Measurements from ENCODE around the gene PAXIP1. TPM values are rescaled to one million over a fixed set of nuclear protein-coding genes. Genes with fewer than 3 reads are reported as not detected.
"Not testable (repeated sequence)": the region's sequence is repeated elsewhere in the genome, so short reads cannot be mapped to it uniquely, and the experiment has no call there.

Gene PAXIP1
- total and polyA plus RNA-seq, 12 donors, result 2.5 to 8.8 (median 6.2) TPM

DNA sequence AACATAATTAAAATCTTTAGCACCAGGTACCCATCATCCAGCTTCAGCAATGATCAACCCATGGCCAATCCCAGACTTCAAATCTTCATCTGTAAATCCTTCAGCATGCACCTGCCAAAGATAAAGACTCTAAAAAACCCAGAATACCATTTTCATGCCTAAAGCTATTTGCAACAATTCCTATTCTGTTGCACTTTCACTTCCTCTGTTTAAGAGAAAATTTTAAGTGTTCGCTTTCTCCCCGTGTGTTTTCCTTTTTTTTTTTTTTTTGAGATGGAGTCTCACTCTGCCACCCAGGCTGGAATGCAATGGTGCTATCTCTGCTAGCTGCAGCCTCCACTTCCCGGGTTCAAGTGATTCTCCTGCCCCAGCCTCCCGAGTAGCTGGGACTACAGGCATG is 35.4 kb upstream of the PAXIP1 start:
- Histone ChIP-seq H3K36me3 (no peaks in the 10 kb centered on the region), H3K4me1 (no peaks in the 10 kb centered on the region), H3K4me3 (no peak overlapping the region), H3K27me3 (peaks cover 0 to 35% (median 25%) of the 10 kb centered on the region in 7 donors), H3K27ac (no peak overlapping the region), H3K9me3 (peaks cover 0 to 3% (median 0%) of the 10 kb centered on the region in 11 donors)
- DNase-seq (no peak), ATAC-seq (no peak)
- intact Hi-C loops (cut with DNase I), result no loop called here
- TF ChIP-seq, protein P1, sequence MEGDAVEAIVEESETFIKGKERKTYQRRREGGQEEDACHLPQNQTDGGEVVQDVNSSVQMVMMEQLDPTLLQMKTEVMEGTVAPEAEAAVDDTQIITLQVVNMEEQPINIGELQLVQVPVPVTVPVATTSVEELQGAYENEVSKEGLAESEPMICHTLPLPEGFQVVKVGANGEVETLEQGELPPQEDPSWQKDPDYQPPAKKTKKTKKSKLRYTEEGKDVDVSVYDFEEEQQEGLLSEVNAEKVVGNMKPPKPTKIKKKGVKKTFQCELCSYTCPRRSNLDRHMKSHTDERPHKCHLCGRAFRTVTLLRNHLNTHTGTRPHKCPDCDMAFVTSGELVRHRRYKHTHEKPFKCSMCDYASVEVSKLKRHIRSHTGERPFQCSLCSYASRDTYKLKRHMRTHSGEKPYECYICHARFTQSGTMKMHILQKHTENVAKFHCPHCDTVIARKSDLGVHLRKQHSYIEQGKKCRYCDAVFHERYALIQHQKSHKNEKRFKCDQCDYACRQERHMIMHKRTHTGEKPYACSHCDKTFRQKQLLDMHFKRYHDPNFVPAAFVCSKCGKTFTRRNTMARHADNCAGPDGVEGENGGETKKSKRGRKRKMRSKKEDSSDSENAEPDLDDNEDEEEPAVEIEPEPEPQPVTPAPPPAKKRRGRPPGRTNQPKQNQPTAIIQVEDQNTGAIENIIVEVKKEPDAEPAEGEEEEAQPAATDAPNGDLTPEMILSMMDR (IDR thresholded peaks at IDR 0.05), result no peak
- 76 to 80% methylated on average over 4 of the region's 4 CpGs for WGBS, 2 donors

DNA sequence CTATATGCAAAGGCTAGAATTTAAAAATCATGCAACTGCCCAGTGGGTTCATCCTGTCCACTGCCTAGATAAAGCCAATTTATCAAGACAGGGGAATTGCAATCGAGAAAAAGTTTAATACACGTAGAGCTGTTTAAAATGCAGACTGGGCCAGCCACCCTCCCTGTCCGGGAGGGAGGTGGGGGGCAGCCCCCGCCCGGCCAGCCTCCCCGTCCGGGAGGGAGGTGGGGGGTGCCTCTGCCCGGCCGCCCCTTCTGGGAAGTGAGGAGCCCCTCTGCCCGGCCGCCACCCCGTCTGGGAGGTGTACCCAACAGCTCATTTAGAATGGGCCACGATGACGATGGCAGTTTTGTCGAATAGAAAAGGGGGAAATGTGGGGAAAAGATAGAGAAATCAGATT is 31.6 kb upstream of the PAXIP1 start:
- ATAC-seq; intact Hi-C loops (cut with DNase I); H3K4me1 ChIP-seq; DNase-seq; H3K27ac ChIP-seq; H3K36me3 ChIP-seq; H3K4me3 ChIP-seq: not testable (repeated sequence)
- WGBS, 2 donors, result 84 to 92% methylated on average over 15 of the region's 15 CpGs
- H3K27me3 ChIP-seq, result peaks cover 0 to 30% (median 6%) of the 10 kb centered on the region in 7 donors
- H3K9me3 ChIP-seq, result peaks cover 0 to 15% (median 0%) of the 10 kb centered on the region in 11 donors

DNA sequence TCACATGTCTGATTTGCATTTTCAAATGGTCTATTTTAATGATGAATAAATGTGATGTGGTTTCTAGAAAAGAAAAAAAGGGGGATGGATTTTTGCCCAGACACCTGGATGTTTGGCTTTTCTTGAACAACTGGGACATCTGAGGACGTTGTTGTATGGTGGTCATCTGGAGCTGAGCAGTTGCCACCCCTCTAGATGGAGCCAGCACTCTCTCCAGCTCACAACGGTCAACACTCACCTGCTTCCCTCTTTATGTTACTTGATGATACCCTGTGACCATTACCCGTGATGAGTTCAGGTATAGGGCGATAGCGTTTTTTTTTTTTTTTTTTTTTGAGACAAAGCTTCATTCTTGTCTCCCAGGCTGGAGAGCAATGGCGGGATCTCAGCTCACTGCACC is 30.1 kb upstream of the PAXIP1 start:
- WGBS, 2 donors, result 68 to 75% methylated on average over 6 of the region's 6 CpGs
- DNase-seq, result no peak
- ATAC-seq, result no peak
- intact Hi-C loops (cut with DNase I), result no loop called here
- H3K4me3 ChIP-seq, result no peak overlapping the region
- peaks cover 0 to 17% (median 0%) of the 10 kb centered on the region in 11 donors for H3K9me3 ChIP-seq
- TF ChIP-seq, protein P1 (IDR thresholded peaks at IDR 0.05), result no peak
- H3K27me3 ChIP-seq, result peaks cover 0 to 19% (median 0%) of the 10 kb centered on the region in 7 donors
- no peak overlapping the region for H3K27ac ChIP-seq
- H3K4me1 ChIP-seq, result no peaks in the 10 kb centered on the region
- H3K36me3 ChIP-seq, result no peaks in the 10 kb centered on the region

DNA sequence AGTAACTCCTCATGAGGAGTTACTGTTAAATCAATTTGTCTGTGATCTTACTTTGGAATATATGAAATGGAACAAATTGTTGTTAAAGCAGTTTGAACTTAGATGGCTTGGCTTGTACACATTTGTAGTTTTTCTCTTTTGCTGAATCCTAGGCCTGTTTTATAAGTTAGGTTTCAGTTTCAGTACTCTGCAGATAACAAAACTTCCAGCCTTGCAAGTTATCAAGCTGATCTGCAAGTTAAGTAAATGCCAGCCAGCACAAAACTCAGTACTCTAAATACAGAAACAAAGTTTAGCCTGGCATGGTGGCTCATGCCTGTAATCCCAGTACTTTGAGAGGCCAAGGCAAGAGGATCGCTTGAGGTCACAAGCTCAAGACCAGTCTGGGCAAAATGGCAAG is 25.0 kb upstream of the PAXIP1 start:
- ATAC-seq (no peak), DNase-seq (no peak)
- Histone ChIP-seq H3K9me3 (peaks cover 0 to 17% (median 0%) of the 10 kb centered on the region in 11 donors), H3K4me3 (no peak overlapping the region), H3K36me3 (no peaks in the 10 kb centered on the region), H3K27me3 (peaks cover 0 to 11% (median 3%) of the 10 kb centered on the region in 7 donors), H3K27ac (no peak overlapping the region), H3K4me1 (no peaks in the 10 kb centered on the region)
- WGBS, 2 donors, result 87 to 88% methylated on average over 1 of the region's 1 CpG
- intact Hi-C loops (cut with DNase I), result no loop called here
- TF ChIP-seq, protein P1 (IDR thresholded peaks at IDR 0.05), result no peak

DNA sequence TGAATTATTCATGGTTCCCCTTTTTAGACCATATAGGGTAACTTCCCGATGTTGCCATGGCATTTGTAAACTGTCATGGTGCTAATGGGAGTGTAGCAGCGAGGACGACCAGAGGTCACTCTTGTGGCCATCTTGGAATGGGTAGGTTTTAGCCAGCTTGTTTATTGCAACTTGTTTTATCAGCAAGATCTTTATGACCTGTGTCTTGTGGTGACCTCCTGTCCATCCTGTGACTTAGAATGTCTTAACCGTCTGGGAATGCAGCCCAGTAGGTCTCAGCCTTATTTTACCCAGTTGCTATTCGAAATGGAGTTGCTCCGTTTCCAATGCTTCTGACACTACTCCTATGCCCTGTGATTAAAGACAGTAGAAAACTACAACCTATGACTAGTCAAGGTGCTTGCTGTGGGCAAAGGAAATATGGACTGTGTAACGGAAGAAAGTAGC is 18.8 kb upstream of the PAXIP1 start:
- no peak for ATAC-seq
- intact Hi-C loops (cut with DNase I), result no loop called here
- TF ChIP-seq, protein P1 (IDR thresholded peaks at IDR 0.05), result no peak
- no peaks in the 10 kb centered on the region for H3K36me3 ChIP-seq
- DNase-seq, result no peak
- H3K4me1 ChIP-seq, result no peaks in the 10 kb centered on the region
- H3K27ac ChIP-seq, result no peak overlapping the region
- 79 to 81% methylated on average over 7 of the region's 7 CpGs for WGBS, 2 donors
- peaks cover 0 to 4% (median 0%) of the 10 kb centered on the region in 11 donors for H3K9me3 ChIP-seq
- peaks cover 0 to 6% (median 3%) of the 10 kb centered on the region in 7 donors for H3K27me3 ChIP-seq
- no peak overlapping the region for H3K4me3 ChIP-seq
